ENCODE measurements around the gene CHRNA3.

CHRNA3 gene

DNA sequence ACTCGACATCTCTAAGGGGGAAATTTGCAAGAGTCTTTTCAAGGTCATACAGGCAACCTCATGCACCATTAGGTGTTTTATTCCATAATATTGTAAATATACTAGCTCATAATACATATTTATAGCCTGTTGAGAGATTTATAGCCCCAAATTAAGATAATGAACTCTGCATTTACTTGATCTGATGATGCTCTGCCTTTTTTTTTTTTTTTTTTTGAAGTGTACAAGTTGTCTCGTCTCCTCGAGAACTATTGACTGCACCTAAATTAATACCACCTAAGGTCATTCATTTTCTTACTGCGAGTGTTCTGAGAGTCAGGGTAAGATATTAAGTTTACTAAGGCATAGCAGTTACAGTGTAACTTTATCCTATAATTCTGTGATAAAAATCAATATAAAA, 49.4 kb downstream of the CHRNA3 start:
- Histone ChIP-seq H3K79me2 (ENCODE audit: control insufficient read depth, low read length) (peaks cover 3% of the 10 kb centered on the region), H3K4me3 (ENCODE audit: low read length) (no peak overlapping the region), H4K20me1 (ENCODE audit: control insufficient read depth, insufficient read depth, low read depth, low read length) (no peaks in the 10 kb centered on the region), H3K4me2 (ENCODE audit: low read length) (no peak overlapping the region), H3F3A (ENCODE audit: control insufficient read depth, insufficient read depth) (0 out of 2 replicates have a peak, but pooled peaks cover 2% of the 10 kb centered on the region), H3K27me3 (ENCODE audit: control insufficient read depth, low read length) (peaks cover 3% of the 10 kb centered on the region; the same call in 1 of the 2 replicates), H3K27ac (ENCODE audit: low read depth, low read length) (no peak overlapping the region), H3K9me3 (ENCODE audit: control insufficient read depth, insufficient read depth, low read length) (no peaks in the 10 kb centered on the region), H3K4me1 (ENCODE audit: control insufficient read depth, low read length) (peaks cover 10% of the 10 kb centered on the region), H3K36me3 (ENCODE audit: control insufficient read depth, low read length) (no peaks in the 10 kb centered on the region), H3K9me2 (replicated peaks; ENCODE audit: control insufficient read depth, low read length) (no peaks in the 10 kb centered on the region)
- TF ChIP-seq, protein P1, sequence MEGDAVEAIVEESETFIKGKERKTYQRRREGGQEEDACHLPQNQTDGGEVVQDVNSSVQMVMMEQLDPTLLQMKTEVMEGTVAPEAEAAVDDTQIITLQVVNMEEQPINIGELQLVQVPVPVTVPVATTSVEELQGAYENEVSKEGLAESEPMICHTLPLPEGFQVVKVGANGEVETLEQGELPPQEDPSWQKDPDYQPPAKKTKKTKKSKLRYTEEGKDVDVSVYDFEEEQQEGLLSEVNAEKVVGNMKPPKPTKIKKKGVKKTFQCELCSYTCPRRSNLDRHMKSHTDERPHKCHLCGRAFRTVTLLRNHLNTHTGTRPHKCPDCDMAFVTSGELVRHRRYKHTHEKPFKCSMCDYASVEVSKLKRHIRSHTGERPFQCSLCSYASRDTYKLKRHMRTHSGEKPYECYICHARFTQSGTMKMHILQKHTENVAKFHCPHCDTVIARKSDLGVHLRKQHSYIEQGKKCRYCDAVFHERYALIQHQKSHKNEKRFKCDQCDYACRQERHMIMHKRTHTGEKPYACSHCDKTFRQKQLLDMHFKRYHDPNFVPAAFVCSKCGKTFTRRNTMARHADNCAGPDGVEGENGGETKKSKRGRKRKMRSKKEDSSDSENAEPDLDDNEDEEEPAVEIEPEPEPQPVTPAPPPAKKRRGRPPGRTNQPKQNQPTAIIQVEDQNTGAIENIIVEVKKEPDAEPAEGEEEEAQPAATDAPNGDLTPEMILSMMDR (IDR thresholded peaks at IDR 0.05; ENCODE audit: low read depth, low read length, poor library complexity, severe bottlenecking) = no peak
- no peak for TF ChIP-seq EZH2phosphoT487 (IDR thresholded peaks at IDR 0.05; ENCODE audit: borderline replicate concordance, low read length)

DNA sequence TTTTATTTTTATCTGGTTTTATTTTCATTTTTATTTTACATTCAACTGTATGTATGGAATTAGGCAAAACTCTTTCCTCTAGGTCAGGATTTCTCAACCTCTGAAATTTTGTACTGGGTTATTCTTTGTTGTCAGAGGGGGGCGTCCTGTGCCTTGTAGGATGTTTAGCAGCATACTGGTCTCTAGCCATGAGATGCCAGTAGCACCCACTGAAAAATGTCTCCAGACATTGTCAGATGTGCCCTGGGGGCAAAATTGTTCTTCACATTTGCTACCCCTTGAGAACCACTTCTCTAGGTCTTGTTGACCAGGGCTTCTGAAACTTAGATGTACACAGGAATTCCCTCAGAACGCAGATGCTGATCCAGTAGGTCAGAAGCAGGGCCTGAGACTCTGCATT, 50.1 kb downstream of the CHRNA3 start:
- Histone ChIP-seq H3K4me3 (ENCODE audit: low read length) (no peak overlapping the region), H3K4me1 (ENCODE audit: control insufficient read depth, low read length) (peaks cover 15% of the 10 kb centered on the region), H4K20me1 (ENCODE audit: control insufficient read depth, insufficient read depth, low read depth, low read length) (no peaks in the 10 kb centered on the region), H3K27ac (ENCODE audit: low read depth, low read length) (no peak overlapping the region), H3K36me3 (ENCODE audit: control insufficient read depth, low read length) (no peaks in the 10 kb centered on the region), H3K79me2 (ENCODE audit: control insufficient read depth, low read length) (peaks cover 8% of the 10 kb centered on the region), H3F3A (ENCODE audit: control insufficient read depth, insufficient read depth) (0 out of 2 replicates have a peak, but pooled peaks cover 2% of the 10 kb centered on the region), H3K9me3 (ENCODE audit: control insufficient read depth, insufficient read depth, low read length) (no peaks in the 10 kb centered on the region), H3K9me2 (replicated peaks; ENCODE audit: control insufficient read depth, low read length) (no peaks in the 10 kb centered on the region), H3K27me3 (ENCODE audit: control insufficient read depth, low read length) (peaks cover 10% of the 10 kb centered on the region), H3K4me2 (ENCODE audit: low read length) (no peak overlapping the region)
- no peak for TF ChIP-seq EZH2phosphoT487 (IDR thresholded peaks at IDR 0.05; ENCODE audit: borderline replicate concordance, low read length)
- TF ChIP-seq, protein P1 (IDR thresholded peaks at IDR 0.05; ENCODE audit: low read depth, low read length, poor library complexity, severe bottlenecking) = no peak

DNA sequence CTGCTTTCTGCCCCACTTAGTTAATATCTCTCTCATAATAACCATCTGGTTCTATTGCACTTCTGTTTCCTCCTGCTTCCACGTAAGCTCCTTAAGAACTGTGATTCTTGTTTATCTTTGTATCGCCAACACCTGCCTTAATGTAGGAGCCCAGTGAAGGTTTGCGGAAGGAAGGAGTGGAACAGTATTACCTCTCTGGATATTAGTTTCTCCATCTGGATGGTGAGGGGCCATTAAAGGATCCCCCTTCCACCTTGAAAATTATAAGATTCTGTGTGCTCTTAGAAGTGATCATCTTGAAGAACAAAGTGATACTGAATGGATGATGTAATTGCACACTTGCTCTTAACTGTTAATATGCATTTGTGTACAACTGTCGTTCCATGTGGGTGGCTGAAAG, 53.3 kb downstream of the CHRNA3 start:
- Histone ChIP-seq H3K9me2 (replicated peaks; ENCODE audit: control insufficient read depth, low read length) (no peaks in the 10 kb centered on the region), H3K4me1 (ENCODE audit: control insufficient read depth, low read length) (peaks cover 21% of the 10 kb centered on the region), H4K20me1 (ENCODE audit: control insufficient read depth, insufficient read depth, low read depth, low read length) (no peaks in the 10 kb centered on the region), H3K4me3 (ENCODE audit: low read length) (no peak overlapping the region), H3K4me2 (ENCODE audit: low read length) (peak overlapping the region; percentile 24; the same call in 1 of the 2 replicates), H3K27ac (ENCODE audit: low read depth, low read length) (no peak overlapping the region), H3K9me3 (ENCODE audit: control insufficient read depth, insufficient read depth, low read length) (no peaks in the 10 kb centered on the region), H3K27me3 (ENCODE audit: control insufficient read depth, low read length) (peaks cover 10% of the 10 kb centered on the region), H3K79me2 (ENCODE audit: control insufficient read depth, low read length) (peaks cover 8% of the 10 kb centered on the region), H3K36me3 (ENCODE audit: control insufficient read depth, low read length) (no peaks in the 10 kb centered on the region), H3F3A (ENCODE audit: control insufficient read depth, insufficient read depth) (peaks cover 9% of the 10 kb centered on the region; the same call in 1 of the 2 replicates)
- TF ChIP-seq, protein P1 (IDR thresholded peaks at IDR 0.05; ENCODE audit: low read depth, low read length, poor library complexity, severe bottlenecking) = no peak
- TF ChIP-seq EZH2phosphoT487 (IDR thresholded peaks at IDR 0.05; ENCODE audit: borderline replicate concordance, low read length) = no peak
